Measurements from ENCODE around the gene GPHN.
"Not testable (repeated sequence)": the region's sequence is repeated elsewhere in the genome, so short reads cannot be mapped to it uniquely, and the experiment has no call there.

GPHN gene

GRCh38 chr14:67060546-67060945, 552.6 kb downstream of the GPHN start:
- DNase-seq (ENCODE audit: low read depth): no peak

GRCh38 chr14:67067070-67067814, 559.3 kb downstream of the GPHN start:
- not testable (repeated sequence) for DNase-seq (ENCODE audit: low read depth)

GRCh38 chr14:67068251-67068650, 560.3 kb downstream of the GPHN start:
- no peak for DNase-seq (ENCODE audit: low read depth)

DNA sequence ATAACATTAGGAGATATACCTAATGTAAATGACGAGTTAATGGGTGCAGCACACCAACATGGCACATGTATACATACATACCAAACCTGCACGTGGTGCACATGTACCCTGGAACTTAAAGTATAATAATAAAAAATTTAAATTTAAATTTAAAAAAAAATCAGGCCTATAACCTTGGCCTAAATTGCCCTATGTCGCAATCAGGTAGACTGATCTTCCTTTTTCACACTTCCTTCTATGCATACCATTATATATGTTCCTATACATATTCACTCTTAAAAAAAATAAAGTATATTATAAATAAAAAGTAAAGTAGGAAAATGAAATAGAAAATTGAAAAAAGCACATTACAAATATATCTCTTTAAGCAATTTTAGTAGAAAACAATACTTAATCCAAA, 563.6 kb downstream of the GPHN start:
- no peak for DNase-seq (ENCODE audit: low read depth)

- no peak for DNase-seq (ENCODE audit: low read depth)
These were observed 570.0 kb downstream of the GPHN start for GRCh38 chr14:67077921-67078320.

DNA sequence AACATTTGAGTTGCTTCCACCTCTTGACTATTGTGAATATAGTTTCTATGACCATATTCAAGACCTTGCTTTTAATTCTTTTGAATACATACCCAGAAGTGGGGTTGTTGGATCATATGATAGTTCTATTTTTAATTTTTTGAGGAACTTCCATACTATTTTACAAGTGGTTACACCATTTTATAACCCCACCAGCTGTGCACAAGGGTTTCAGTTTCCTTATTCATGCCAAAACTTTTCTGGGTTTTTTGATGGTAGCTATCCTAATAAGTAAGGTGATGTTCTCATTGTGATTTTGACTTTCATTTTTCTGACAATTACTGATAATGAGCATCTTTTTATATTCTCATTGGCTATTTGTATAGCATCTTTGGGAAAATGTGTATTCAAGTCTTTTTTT, 571.9 kb downstream of the GPHN start:
- DNase-seq (ENCODE audit: low read depth): no peak

GRCh38 chr14:67108230-67108629, 600.3 kb downstream of the GPHN start:
- no peak for DNase-seq (ENCODE audit: low read depth)

- no peak for DNase-seq (ENCODE audit: low read depth)
These were observed 603.1 kb downstream of the GPHN start for GRCh38 chr14:67111022-67111421.

GRCh38 chr14:67112344-67112743, 604.4 kb downstream of the GPHN start:
- DNase-seq (ENCODE audit: low read depth): no peak

DNA sequence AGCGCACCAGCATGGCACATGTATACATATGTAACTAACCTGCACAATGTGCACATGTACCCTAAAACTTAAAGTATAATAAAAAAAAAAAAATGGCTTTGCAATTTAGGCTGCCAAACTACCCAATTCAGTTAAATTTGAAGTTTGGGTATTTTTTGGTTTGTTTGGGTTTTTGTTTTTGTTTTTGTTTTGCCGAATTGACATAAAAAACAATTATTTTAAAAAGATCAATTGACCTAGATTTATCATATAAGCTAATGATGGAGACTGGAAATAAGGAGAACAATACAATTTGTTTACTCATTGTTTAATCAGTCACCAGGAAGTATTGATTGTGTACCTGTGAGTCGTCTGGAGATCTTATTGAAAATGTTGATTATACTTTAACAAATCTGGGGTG, 619.2 kb downstream of the GPHN start:
- no peak for DNase-seq (ENCODE audit: low read depth)

GRCh38 chr14:67129768-67130167, 621.8 kb downstream of the GPHN start:
- no peak for DNase-seq (ENCODE audit: low read depth)

DNA sequence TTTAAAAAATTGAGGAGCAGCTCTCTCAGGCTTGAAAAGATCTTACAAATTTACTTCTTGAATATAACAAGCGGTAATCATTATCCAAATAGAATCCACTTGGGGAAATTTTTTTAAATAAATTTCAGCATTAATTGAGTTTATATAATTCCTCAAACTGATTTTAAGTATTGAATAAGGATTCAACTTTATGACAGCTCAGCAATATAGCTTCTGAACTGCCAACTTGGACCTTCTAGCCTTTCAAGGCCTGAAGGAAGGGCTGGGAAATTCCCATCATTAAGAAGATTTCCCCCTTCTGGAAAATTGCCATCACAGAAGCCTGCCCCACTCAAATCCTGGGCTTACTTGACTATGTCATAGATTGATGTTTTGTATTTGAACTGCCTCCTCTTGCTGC, 623.7 kb downstream of the GPHN start:
- DNase-seq (ENCODE audit: low read depth): no peak

DNA sequence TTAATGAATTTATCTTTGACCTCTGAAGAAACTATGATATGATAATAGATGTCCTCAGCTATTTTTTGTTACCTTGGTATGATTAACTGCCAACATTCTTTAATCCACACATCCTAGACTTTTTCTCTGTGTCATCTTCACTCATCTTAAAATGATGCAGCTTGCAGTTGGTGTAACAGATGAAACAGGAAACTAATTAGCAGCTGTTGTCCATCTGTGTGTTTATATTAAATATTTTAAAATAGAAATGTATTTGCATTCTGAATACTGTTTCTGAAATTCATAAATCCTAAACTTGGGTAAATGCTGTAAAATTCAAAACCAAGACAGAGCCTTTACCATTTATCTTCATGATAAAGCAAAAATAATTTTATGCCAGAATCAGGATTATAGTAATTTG, 625.2 kb downstream of the GPHN start:
- DNase-seq (ENCODE audit: low read depth): no peak

DNA sequence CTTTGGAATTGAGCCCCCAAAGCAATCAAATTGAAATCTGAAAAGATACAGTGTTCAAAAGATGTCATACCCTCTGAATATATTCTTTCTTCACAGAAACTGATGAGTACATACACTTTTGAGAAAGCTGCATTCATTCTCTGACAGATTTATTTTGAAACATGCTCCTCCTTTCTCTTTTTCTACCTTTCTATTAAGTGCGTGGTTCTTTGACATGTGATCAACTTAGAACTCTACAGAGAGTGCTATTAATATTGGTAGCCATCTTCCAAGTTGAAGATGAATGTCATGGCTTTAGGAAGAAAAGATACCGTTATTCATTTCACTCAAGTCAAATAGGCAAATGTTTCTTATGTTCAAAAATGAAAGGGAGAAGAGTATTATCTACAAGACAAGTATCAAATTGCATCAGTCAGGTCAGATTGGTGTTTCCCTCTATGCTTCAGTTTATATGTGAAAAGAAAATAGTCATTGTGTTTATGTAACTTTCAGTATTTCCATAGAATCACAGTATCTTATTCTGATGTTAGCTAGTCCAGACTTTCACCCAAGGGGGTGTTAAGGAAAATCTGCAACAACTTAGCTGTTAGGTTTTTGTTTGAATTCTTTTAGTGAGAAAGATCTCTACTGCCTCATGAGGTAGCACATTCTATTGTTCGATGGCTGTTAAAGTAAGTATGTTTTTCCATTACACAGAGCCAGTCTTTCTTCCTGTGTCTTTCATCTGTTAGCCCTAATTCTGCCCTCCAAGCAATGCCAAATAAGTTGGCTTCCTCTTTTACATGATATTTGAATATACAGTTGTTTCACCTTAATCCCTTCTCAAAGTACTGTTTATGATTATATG, 625.9 kb downstream of the GPHN start:
- no peak for DNase-seq (ENCODE audit: low read depth)

DNA sequence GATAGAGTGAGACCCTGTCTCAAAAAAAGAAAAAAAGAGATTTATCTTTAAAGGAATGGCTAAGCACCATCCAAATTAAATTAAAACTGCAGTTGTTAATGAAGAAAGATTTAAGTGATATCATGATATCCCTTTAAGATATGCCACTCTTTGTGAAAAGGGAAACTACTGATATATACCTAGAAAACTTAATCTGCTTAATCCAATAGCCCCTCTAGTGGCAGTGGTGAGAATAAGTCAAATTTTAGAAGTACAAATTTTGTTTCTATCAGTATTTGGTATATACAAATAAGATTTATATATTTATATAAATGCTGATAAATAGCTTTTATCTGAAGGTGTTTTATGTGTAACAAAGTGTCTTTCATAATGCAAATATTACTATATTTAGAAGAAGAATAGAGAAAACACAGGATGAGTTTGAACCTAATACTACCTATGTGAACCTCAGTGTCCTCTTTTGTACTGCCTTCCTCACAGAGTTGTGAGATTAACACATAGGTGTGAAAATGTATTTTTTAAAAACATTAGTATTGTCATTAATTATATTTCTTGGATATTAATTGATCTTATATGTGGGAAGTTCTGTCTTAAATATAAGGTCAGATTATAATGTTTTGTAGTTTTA, 629.9 kb downstream of the GPHN start:
- no peak for DNase-seq (ENCODE audit: low read depth)

DNA sequence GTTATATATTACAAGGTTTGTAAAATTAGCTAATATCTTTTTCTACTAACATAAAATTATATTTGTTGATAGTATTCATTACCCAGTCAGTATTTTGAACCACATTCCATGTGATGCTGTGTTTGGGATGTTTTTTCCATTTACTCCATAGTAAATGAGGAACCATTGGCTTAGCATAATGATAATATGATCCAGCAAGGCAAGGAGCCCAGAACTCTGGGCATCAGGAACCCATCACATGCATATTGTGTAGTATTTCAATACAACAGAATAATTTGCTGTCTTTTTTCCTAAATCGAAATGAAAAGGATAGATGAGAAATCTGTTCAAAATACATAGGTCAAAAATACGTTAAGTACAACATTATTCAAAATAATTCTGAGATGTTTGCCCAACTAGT, 632.6 kb downstream of the GPHN start:
- no peak for DNase-seq (ENCODE audit: low read depth)

DNA sequence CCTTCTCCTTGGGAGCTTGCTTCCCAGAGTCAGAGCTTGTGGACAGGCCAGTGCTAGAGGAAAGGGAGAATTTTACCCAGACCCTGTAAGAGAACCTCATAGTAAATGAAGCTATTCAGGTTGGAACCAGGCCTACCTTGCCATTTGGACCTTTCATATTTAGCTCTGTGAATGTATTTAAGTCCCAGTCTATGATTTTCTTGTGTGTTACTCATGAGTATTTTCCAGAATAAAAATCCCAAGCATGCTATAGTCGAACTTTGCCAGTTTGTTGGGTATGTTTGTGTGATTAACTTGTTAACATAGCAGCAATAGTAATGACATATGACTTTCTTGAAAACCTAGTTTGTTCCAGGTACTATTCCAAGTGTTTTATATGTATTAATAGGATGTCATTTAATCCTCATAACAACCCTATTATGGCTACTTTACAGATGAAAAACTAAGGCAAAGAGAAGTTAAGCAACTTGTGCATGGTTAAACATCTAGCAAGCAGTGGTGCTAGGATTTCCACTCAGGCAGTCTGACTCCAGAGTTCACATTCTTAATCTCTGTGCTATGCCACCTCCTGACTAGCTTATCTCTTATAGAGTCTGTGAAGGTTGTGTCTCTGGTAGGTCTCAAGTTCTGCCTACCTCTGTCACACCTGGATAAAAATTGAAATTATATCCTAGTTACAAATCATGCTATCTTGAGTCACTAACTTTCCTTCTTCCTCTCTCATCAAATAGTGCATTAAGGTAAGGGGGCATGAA, 633.4 kb downstream of the GPHN start:
- DNase-seq (ENCODE audit: low read depth): no peak

- no peak for DNase-seq (ENCODE audit: low read depth)
These were observed 643.2 kb downstream of the GPHN start for GRCh38 chr14:67151082-67151666.

- DNase-seq (ENCODE audit: low read depth): no peak
These were observed 650.6 kb downstream of the GPHN start for GRCh38 chr14:67158566-67158965.

DNA sequence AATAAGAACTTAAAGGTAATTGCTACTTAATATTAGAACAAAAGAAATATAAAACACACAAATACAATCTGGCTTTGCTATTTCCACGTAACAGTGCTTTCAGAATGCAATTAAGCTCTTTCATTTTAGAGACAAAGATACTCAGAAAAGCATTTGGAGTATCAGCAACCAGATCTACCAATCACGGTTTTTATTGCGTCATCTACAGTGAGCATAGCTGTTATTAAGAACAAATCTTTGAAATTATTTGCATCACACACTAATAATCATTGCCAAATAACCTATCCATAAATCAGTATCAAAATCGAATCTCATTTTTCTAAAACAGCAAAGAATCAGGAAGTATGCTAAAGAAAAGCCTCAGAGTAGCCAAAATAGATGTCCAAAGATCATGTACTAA, 654.4 kb downstream of the GPHN start:
- DNase-seq (ENCODE audit: low read depth): no peak

GRCh38 chr14:67166450-67166853, 658.5 kb downstream of the GPHN start:
- no peak for DNase-seq (ENCODE audit: low read depth)
